ENCODE data around the gene SNX24.

Gene SNX24

DNA sequence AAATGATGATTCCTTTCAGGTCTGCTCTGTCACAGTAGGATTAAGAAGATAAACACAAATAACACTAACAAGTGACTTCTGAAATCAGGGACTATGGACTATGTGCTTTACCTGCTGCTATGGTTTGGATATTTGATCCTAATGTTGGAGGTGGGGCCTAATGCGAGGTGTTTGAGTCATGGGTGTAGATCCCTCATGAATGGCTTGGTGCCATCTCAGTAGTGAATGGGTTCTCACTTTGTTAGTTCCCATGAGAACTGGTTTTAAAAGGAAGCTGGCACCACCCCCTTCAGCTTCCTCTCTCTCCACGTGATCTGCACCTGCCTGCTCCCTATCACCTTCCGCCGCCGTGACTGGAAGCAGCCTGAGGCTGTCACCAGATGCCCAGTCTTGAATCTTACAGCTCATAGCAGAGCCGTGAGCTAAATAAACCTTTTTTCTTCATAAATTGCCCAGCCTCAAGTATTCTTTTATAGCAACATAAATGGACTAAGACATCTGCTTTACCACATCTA lies 187.8 kb downstream of the SNX24 start:
- Histone ChIP-seq H3K9me3 (ENCODE audit: control insufficient read depth in 1 of 2, low read length in 2 of 2) (no peaks in the 10 kb centered on the region), H3K36me3 (ENCODE audit: control insufficient read depth in 1 of 2, insufficient read depth in 2 of 2, low read length in 2 of 2) (peaks cover under 1 to 5% of the 10 kb centered on the region in 2 donors), H3K27me3 (ENCODE audit: low read depth, low read length) (no peaks in the 10 kb centered on the region), H3K27ac (ENCODE audit: low read length) (no peak overlapping the region), H3K4me3 (ENCODE audit: low read depth in 1 of 2, low read length in 2 of 2) (no peak overlapping the region), H3K4me1 (ENCODE audit: control insufficient read depth in 1 of 2, insufficient read depth in 2 of 2, low read length in 2 of 2) (peaks cover 6 to 7% of the 10 kb centered on the region in 2 donors)

DNA sequence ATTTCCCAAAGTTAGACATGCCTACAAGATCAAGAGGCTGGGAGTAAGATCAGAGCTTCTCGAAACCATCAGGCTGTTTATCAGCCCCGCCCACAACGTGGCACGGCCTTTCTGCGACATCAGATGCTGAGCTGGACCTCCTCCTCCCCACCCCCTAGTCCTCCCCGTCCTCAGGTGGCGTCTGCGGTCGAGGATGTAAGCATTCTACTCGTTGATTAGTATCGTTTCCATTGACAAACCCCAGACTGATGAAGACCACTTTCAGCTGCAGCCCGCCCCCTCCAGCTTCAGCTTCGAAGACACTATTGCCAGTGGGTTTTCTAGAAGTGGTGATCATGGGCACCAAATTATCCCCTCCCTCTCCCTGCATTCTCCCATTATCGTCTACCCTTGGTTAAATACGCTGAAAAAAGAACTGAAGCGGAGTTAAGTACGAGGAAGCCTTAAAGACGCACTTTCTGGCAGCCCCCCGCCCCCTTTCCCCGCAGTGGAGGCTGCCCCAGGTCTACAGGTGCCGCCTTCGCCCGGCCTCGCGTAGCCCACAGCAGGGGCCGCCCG lies 190.0 kb downstream of the SNX24 start:
- H3K4me1 ChIP-seq (ENCODE audit: control insufficient read depth in 1 of 2, insufficient read depth in 2 of 2, low read length in 2 of 2), result peaks cover 6 to 7% of the 10 kb centered on the region in 2 donors

DNA sequence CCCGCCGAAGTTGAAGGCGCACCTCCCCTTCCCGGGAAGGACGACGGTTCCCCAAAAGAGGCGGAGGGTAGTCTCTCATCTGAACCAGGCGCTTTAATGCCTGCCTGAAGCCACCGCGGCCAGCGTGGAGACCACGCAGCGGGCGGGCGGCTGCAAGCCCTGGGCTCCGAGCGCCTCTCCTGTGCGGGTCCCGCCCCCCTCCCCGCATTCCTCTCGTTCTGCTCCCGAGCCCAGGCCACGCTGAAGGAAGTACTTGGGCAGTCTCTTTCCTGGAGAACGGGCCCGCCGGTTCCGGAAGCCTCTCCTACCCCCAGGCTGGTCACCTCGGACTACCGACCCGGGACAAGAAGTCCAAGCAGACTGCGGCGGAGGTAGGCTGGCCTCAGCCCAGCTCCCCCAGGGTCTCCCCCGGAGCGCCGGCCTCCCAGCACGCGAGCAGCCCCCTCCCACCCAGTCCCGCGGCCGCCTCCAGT lies 190.5 kb downstream of the SNX24 start:
- Histone ChIP-seq H3K36me3 (ENCODE audit: control insufficient read depth in 1 of 2, insufficient read depth in 2 of 2, low read length in 2 of 2) (no peaks in the 10 kb centered on the region), H3K4me3 (ENCODE audit: low read depth in 1 of 2, low read length in 2 of 2) (peak overlapping the region; percentile 78 to 89), H3K27ac (ENCODE audit: low read length) (no peak overlapping the region), H3K27me3 (ENCODE audit: low read depth, low read length) (no peaks in the 10 kb centered on the region), H3K9me3 (ENCODE audit: control insufficient read depth in 1 of 2, low read length in 2 of 2) (no peaks in the 10 kb centered on the region), H3K4me1 (ENCODE audit: control insufficient read depth in 1 of 2, insufficient read depth in 2 of 2, low read length in 2 of 2) (peaks cover 6 to 7% of the 10 kb centered on the region in 2 donors)

More for the DNA sequence above, 190.0 kb downstream of the SNX24 start:
- H3K27me3 ChIP-seq (ENCODE audit: low read depth, low read length), result no peaks in the 10 kb centered on the region
- no peaks in the 10 kb centered on the region for H3K36me3 ChIP-seq (ENCODE audit: control insufficient read depth in 1 of 2, insufficient read depth in 2 of 2, low read length in 2 of 2)
- H3K9me3 ChIP-seq (ENCODE audit: control insufficient read depth in 1 of 2, low read length in 2 of 2), result no peaks in the 10 kb centered on the region
- H3K27ac ChIP-seq (ENCODE audit: low read length), result no peak overlapping the region
- peak overlapping the region; percentile 78 to 89 for H3K4me3 ChIP-seq (ENCODE audit: low read depth in 1 of 2, low read length in 2 of 2)

DNA sequence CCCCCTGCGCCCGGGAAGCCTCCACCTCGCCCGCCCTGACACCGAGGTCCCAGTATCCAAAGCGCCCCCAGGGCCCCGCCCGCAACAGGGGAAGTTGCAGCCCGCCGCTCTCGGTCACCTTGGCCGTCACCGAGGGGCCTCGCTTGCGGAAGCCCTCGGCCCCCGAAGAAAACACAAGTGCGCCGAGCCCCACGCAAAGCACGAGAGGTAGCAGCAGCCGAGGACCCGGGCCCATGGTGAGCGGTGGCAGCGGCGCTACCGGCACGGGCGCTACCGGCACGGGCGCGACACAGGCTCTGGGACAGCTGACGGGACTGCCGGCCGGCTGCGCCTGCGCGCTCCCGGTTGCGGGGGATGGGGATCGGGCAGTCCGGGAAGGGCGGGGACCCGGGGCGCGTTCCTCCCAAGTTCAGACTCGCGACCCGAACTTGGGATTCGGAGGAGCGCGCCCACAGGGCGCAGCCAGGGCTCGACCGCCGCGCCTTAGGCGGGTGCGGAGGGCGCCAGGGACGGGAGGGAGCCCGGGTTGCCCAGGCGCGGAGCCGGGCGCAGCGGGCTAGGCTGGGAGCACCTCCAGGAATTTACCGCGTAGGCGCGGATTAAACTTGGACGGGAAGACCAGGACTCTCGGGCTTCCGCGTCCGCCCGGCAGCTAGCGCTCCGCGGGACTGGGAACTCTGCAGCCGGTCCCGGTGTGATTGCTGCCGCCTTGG lies 191.1 kb downstream of the SNX24 start, which contains the start of gene PPIC:
PPIC (minus strand) TSS at position 335 of the 713 bp plus-strand sequence; CDS start at position 235, 100 bp downstream.
- Histone ChIP-seq H3K27me3 (ENCODE audit: low read depth, low read length) (no peaks in the 10 kb centered on the region), H3K4me1 (ENCODE audit: control insufficient read depth in 1 of 2, insufficient read depth in 2 of 2, low read length in 2 of 2) (peaks cover 6 to 7% of the 10 kb centered on the region in 2 donors), H3K9me3 (ENCODE audit: control insufficient read depth in 1 of 2, low read length in 2 of 2) (no peaks in the 10 kb centered on the region), H3K27ac (ENCODE audit: low read length) (peak within 1 kb of the TSS; percentile 88), H3K36me3 (ENCODE audit: control insufficient read depth in 1 of 2, insufficient read depth in 2 of 2, low read length in 2 of 2) (no peaks in the 10 kb centered on the region), H3K4me3 (ENCODE audit: low read depth in 1 of 2, low read length in 2 of 2) (peak within 1 kb of the TSS; percentile 78 to 89)

- Histone ChIP-seq H3K9me3 (ENCODE audit: control insufficient read depth in 1 of 2, low read length in 2 of 2) (no peaks in the 10 kb centered on the region), H3K4me3 (ENCODE audit: low read depth in 1 of 2, low read length in 2 of 2) (peak overlapping the region; percentile 78 to 89), H3K36me3 (ENCODE audit: control insufficient read depth in 1 of 2, insufficient read depth in 2 of 2, low read length in 2 of 2) (no peaks in the 10 kb centered on the region), H3K27ac (ENCODE audit: low read length) (peak overlapping the region; percentile 88), H3K27me3 (ENCODE audit: low read depth, low read length) (no peaks in the 10 kb centered on the region), H3K4me1 (ENCODE audit: control insufficient read depth in 1 of 2, insufficient read depth in 2 of 2, low read length in 2 of 2) (peaks cover 6 to 7% of the 10 kb centered on the region in 2 donors)
These were observed 191.6 kb downstream of the SNX24 start for GRCh38 chr5:123037104-123037418.

DNA sequence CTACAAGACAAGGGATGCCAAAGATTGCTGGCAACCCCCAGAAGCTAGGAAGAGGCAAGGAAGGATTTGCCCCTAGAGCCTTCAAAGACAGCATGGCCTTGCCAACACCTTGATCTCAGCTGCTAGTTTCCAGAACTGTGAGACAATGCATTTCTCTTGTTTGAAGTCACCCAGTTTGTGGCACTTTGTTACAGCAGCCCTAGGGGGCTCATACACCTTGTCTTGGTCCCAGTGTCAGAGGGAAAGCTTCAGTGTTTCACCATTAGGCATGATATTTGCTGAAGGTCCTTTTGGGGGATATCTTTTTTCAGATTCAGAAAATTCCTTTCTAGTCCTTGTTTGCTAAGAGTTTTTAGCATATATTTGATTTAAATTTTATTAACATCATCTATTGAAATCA lies 194.3 kb downstream of the SNX24 start:
- Histone ChIP-seq H3K4me1 (ENCODE audit: control insufficient read depth in 1 of 2, insufficient read depth in 2 of 2, low read length in 2 of 2) (peaks cover 4 to 7% of the 10 kb centered on the region in 2 donors), H3K36me3 (ENCODE audit: control insufficient read depth in 1 of 2, insufficient read depth in 2 of 2, low read length in 2 of 2) (no peaks in the 10 kb centered on the region), H3K27ac (ENCODE audit: low read length) (no peak overlapping the region), H3K27me3 (ENCODE audit: low read depth, low read length) (no peaks in the 10 kb centered on the region), H3K9me3 (ENCODE audit: control insufficient read depth in 1 of 2, low read length in 2 of 2) (no peaks in the 10 kb centered on the region), H3K4me3 (ENCODE audit: low read depth in 1 of 2, low read length in 2 of 2) (no peak overlapping the region)

- H3K27me3 ChIP-seq (ENCODE audit: low read depth, low read length), result no peaks in the 10 kb centered on the region
- H3K27ac ChIP-seq (ENCODE audit: low read length), result no peak overlapping the region
- H3K36me3 ChIP-seq (ENCODE audit: control insufficient read depth in 1 of 2, insufficient read depth in 2 of 2, low read length in 2 of 2), result no peaks in the 10 kb centered on the region
- H3K4me1 ChIP-seq (ENCODE audit: control insufficient read depth in 1 of 2, insufficient read depth in 2 of 2, low read length in 2 of 2), result no peaks in the 10 kb centered on the region
- no peaks in the 10 kb centered on the region for H3K9me3 ChIP-seq (ENCODE audit: control insufficient read depth in 1 of 2, low read length in 2 of 2)
- H3K4me3 ChIP-seq (ENCODE audit: low read depth in 1 of 2, low read length in 2 of 2), result no peak overlapping the region
These were observed 199.7 kb downstream of the SNX24 start for GRCh38 chr5:123044926-123045617.

- H3K4me3 ChIP-seq (ENCODE audit: low read depth in 1 of 2, low read length in 2 of 2), result no peak overlapping the region
- no peaks in the 10 kb centered on the region for H3K4me1 ChIP-seq (ENCODE audit: control insufficient read depth in 1 of 2, insufficient read depth in 2 of 2, low read length in 2 of 2)
- no peaks in the 10 kb centered on the region for H3K9me3 ChIP-seq (ENCODE audit: control insufficient read depth in 1 of 2, low read length in 2 of 2)
- no peaks in the 10 kb centered on the region for H3K36me3 ChIP-seq (ENCODE audit: control insufficient read depth in 1 of 2, insufficient read depth in 2 of 2, low read length in 2 of 2)
- no peaks in the 10 kb centered on the region for H3K27me3 ChIP-seq (ENCODE audit: low read depth, low read length)
- H3K27ac ChIP-seq (ENCODE audit: low read length), result no peak overlapping the region
These were observed 200.8 kb downstream of the SNX24 start for GRCh38 chr5:123046222-123046621.

- H3K4me1 ChIP-seq (ENCODE audit: control insufficient read depth in 1 of 2, insufficient read depth in 2 of 2, low read length in 2 of 2), result no peaks in the 10 kb centered on the region
- no peak overlapping the region for H3K27ac ChIP-seq (ENCODE audit: low read length)
- H3K4me3 ChIP-seq (ENCODE audit: low read depth in 1 of 2, low read length in 2 of 2), result no peak overlapping the region
- no peaks in the 10 kb centered on the region for H3K36me3 ChIP-seq (ENCODE audit: control insufficient read depth in 1 of 2, insufficient read depth in 2 of 2, low read length in 2 of 2)
- peaks cover 0 to 3% of the 10 kb centered on the region in 2 donors for H3K9me3 ChIP-seq (ENCODE audit: control insufficient read depth in 1 of 2, low read length in 2 of 2)
- H3K27me3 ChIP-seq (ENCODE audit: low read depth, low read length), result no peaks in the 10 kb centered on the region
These were observed 202.3 kb downstream of the SNX24 start for GRCh38 chr5:123047706-123048105.

GRCh38 chr5:123051206-123051605 lies 205.8 kb downstream of the SNX24 start:
- H3K27me3 ChIP-seq (ENCODE audit: low read depth, low read length), result no peaks in the 10 kb centered on the region
- H3K27ac ChIP-seq (ENCODE audit: low read length), result no peak overlapping the region
- H3K36me3 ChIP-seq (ENCODE audit: control insufficient read depth in 1 of 2, insufficient read depth in 2 of 2, low read length in 2 of 2), result no peaks in the 10 kb centered on the region
- peaks cover 0 to 3% of the 10 kb centered on the region in 2 donors for H3K9me3 ChIP-seq (ENCODE audit: control insufficient read depth in 1 of 2, low read length in 2 of 2)
- no peaks in the 10 kb centered on the region for H3K4me1 ChIP-seq (ENCODE audit: control insufficient read depth in 1 of 2, insufficient read depth in 2 of 2, low read length in 2 of 2)
- no peak overlapping the region for H3K4me3 ChIP-seq (ENCODE audit: low read depth in 1 of 2, low read length in 2 of 2)
